Measurements from ENCODE around the gene XXYLT1.

The XXYLT1 gene

GRCh38 chr3:195261925-195262324 is 9.0 kb downstream of the XXYLT1 start:
- DNase-seq (ENCODE audit: low spot score): no peak
- in situ Hi-C loops (cut with MboI; ENCODE audit: low pct_unique_long_range_greater_than_20kb, low sequenced_read_pairs, unreplicated experiment): loop anchor here (10.0 kb wide), 1 partner anchor 577 kb away; the partner anchor contains the start of gene FAM43A
- TF ChIP-seq, protein P1, sequence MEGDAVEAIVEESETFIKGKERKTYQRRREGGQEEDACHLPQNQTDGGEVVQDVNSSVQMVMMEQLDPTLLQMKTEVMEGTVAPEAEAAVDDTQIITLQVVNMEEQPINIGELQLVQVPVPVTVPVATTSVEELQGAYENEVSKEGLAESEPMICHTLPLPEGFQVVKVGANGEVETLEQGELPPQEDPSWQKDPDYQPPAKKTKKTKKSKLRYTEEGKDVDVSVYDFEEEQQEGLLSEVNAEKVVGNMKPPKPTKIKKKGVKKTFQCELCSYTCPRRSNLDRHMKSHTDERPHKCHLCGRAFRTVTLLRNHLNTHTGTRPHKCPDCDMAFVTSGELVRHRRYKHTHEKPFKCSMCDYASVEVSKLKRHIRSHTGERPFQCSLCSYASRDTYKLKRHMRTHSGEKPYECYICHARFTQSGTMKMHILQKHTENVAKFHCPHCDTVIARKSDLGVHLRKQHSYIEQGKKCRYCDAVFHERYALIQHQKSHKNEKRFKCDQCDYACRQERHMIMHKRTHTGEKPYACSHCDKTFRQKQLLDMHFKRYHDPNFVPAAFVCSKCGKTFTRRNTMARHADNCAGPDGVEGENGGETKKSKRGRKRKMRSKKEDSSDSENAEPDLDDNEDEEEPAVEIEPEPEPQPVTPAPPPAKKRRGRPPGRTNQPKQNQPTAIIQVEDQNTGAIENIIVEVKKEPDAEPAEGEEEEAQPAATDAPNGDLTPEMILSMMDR (IDR thresholded peaks at IDR 0.05; ENCODE audit: extremely low read depth, insufficient read depth, missing control alignments): no peak

DNA sequence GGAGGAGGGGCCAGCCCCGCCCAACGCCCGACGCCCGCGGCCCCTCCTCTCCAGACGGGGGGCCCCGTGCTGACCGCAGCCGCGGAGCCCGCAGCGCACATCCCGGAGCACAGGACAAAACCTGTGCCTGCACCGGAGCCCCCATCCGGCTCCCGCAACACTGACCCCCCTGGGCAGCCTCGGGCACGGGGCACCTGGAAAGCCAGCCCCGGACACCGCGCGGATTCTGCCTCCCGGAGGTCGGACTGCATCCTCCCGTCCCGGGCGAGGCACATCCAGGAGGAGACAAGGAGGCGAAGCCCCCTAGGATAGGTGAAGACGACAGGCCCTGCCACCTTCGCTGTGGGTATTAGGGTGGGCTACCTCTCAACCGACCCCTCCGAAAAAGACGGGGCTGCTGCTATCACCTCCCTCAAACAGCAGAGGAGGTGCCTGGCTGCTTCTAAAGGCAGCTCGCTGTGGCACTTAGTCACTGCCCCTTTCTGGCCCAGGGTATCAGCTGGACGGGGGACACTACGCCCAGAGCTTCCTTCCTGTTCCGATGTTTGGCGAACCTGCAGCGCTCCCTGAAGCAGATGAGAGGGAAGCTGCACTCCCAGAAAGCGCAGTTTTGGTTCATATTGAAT is 10.6 kb downstream of the XXYLT1 start:
- DNase-seq (ENCODE audit: low spot score): peak; percentile 60
- TF ChIP-seq, protein P1 (IDR thresholded peaks at IDR 0.05; ENCODE audit: extremely low read depth, insufficient read depth, missing control alignments): no peak
- in situ Hi-C loops (cut with MboI; ENCODE audit: low pct_unique_long_range_greater_than_20kb, low sequenced_read_pairs, unreplicated experiment): loop anchor here (10.0 kb wide), 1 partner anchor 576 kb away; the partner anchor contains the start of gene FAM43A

DNA sequence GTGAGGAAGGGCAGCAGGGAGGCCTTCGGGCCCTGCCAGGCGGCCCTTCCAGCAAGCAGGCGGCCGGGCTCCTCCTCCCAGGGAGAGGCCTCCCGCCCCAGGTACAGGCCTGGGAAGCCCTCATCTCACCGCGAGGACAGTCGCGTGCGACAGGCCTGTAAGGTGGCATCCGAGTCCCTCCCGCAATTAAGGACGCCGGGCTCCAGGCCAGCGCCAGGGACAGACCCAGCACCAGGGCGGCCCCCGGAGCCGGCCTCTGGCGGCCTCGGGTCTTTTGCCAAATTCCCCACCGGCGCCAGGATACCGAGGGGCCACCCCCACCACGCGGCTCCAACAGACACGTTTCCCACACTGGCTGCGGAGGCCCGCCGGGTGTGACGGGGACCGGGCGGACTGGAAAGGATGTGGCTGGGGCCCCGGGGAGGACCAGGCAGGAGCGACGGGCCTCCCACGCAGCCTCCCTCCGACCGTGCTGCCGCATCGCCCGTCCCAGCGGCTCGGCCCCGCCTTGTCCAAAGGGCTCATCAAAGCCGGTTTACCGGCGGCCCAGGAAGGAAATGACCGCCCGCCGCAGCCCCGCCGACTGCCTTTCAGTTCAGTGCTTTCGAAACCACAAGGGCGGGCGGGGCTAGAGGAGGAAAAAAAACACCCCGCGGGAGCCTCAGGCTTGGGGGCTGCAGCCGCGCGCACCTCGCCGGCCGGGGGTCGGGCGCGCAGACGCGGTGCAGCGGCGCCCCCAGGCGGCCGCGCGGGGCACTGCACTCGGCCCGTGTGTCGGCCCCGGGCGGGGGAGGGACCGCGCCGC is 11.3 kb downstream of the XXYLT1 start:
- in situ Hi-C loops (cut with MboI; ENCODE audit: low pct_unique_long_range_greater_than_20kb, low sequenced_read_pairs, unreplicated experiment): loop anchor here (10.0 kb wide), 3 partner anchors 105 to 575 kb away; partner anchors contain the start of gene FAM43A
- TF ChIP-seq, protein P1 (IDR thresholded peaks at IDR 0.05; ENCODE audit: extremely low read depth, insufficient read depth, missing control alignments): peak; percentile 97
- peak; percentile 99 for DNase-seq (ENCODE audit: low spot score)

DNA sequence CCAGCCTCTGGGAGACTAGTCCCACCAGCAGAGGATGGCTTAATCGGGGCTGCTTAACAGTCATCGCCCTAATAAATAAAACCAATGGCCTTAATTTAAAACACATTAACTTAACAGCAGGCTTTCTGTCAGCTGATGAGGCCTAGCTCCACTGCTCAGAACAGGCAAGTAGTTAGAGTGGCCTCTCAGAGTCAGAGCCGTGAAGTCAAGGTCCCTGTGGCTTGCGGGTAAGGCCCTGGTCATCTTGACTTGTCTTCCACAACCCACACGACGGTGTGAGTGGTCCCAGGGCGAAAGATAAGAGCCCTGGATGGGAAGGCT is 11.8 kb downstream of the XXYLT1 start:
- no peak for DNase-seq (ENCODE audit: low spot score)
- TF ChIP-seq, protein P1 (IDR thresholded peaks at IDR 0.05; ENCODE audit: extremely low read depth, insufficient read depth, missing control alignments): no peak
- in situ Hi-C loops (cut with MboI; ENCODE audit: low pct_unique_long_range_greater_than_20kb, low sequenced_read_pairs, unreplicated experiment): loop anchor here (10.0 kb wide), 2 partner anchors 104 to 254 kb away; no protein-coding TSS in a partner anchor

DNA sequence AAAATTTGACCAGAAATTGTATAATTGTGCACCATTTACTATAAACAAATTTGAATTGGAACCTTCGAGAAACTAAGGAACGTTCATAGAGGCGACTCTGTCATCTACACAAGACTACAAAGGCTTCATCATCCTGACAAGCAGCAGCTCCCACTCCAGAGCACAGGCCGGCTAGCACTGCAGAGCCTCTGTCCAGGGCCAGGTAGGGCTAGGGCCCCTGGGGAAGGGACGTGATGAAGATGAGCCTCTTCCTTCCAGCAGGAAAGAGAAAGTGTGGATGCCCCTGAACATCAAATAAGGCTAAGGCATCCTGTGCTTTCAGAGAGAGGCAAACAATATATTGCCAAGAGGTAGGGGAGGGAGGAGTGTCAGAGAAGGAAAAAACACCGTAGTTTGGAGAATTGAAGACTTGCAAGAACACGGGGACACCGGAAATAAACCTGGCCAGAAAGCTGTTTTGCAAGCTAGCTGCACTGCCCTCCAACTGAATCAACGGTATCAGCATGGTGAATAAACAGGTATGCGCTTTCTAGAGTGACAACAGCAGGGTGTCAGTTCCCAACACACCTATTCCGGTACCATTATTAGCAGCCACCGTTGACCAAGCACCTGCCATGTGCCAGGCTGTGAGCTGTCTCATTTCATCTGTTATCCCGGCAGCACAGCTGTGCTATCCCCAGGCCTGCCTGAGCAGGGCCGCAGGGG is 12.4 kb downstream of the XXYLT1 start:
- TF ChIP-seq, protein P1 (IDR thresholded peaks at IDR 0.05; ENCODE audit: extremely low read depth, insufficient read depth, missing control alignments): no peak
- in situ Hi-C loops (cut with MboI; ENCODE audit: low pct_unique_long_range_greater_than_20kb, low sequenced_read_pairs, unreplicated experiment): loop anchor here (10.0 kb wide), 2 partner anchors 104 to 254 kb away; no protein-coding TSS in a partner anchor
- no peak for DNase-seq (ENCODE audit: low spot score)
